NT2/D1 (cell line): ENCODE measurements around the gene LDLRAD4.

Experiments
- SUZ12 ChIP-seq: IDR thresholded peaks from 2 replicates; pipeline ENCODE4 v1.6.1; 2011; ENCODE audit not compliant: insufficient read length, insufficient read depth; ENCODE audit errors: extremely low read depth
- YY1 ChIP-seq: IDR thresholded peaks from 2 replicates; pipeline ENCODE4 v1.6.1; 2011; ENCODE audit not compliant: insufficient read length, insufficient read depth
- ZNF274 ChIP-seq: IDR thresholded peaks from 2 replicates; pipeline ENCODE4 v1.6.1; 2011; ENCODE audit warnings: mild to moderate bottlenecking, low read depth, low read length

GRCh38 chr18:13433125-13433524, 214.6 kb downstream of the LDLRAD4 start:
- TF ChIP-seq YY1 (no peak), ZNF274 (no peak), SUZ12 (no peak)
